MCF 10A (cell line): ENCODE data around the gene KRTAP10-11. TPM values are rescaled to one million over a fixed set of nuclear protein-coding genes. Genes with fewer than 3 reads are reported as not detected.

Source experiments
- BruUV-seq: library from RNA; stranded (reverse); fragments of 400-500 nt; replicated peaks from 2 replicates; lab custom pipeline; 2021; lab: Mats Ljungman, UMichigan
- CTCF ChIA-PET: fragments of 300-600 bp; sonication (Branson Sonifier 250); formaldehyde crosslinking; extraction: SDS; loops from one replicate; lab custom pipeline; 2021; ENCODE audit warnings: antibody characterized with exemption, inconsistent platforms; lab: Yijun Ruan, JAX
- POLR2A ChIA-PET: fragments of 300-600, 350-650 bp; sonication (Branson Sonifier 250); formaldehyde crosslinking; extraction: SDS; loops from one replicate; lab custom pipeline; 2020; ENCODE audit warnings: antibody characterized with exemption, inconsistent platforms; lab: Yijun Ruan, JAX
- DNase-seq: peaks from one replicate; pipeline ENCODE4 v3.0.0-alpha.2; 2018; ENCODE audit not compliant: unreplicated experiment
- H3K27ac Mint-ChIP-seq: one replicate; pipeline ENCODE4 v1.8.0; 2022; ENCODE audit warnings: mild to moderate bottlenecking, low read depth, mixed read lengths; ENCODE audit not compliant: unreplicated experiment
- H3K27me3 Mint-ChIP-seq: one replicate; pipeline ENCODE4 v1.8.0; 2022; ENCODE audit warnings: mixed read lengths; ENCODE audit not compliant: insufficient read depth, unreplicated experiment
- H3K36me3 Mint-ChIP-seq: one replicate; pipeline ENCODE4 v1.8.0; 2022; ENCODE audit warnings: mild to moderate bottlenecking, moderate library complexity, mixed read lengths; ENCODE audit not compliant: insufficient read depth, unreplicated experiment
- H3K4me1 Mint-ChIP-seq: one replicate; pipeline ENCODE4 v1.8.0; 2022; ENCODE audit warnings: mixed read lengths; ENCODE audit not compliant: insufficient read depth, unreplicated experiment
- H3K4me3 Mint-ChIP-seq: one replicate; pipeline ENCODE4 v1.8.0; 2022; ENCODE audit warnings: mild to moderate bottlenecking, moderate library complexity, mixed read lengths; ENCODE audit not compliant: unreplicated experiment
- H3K9me3 Mint-ChIP-seq: one replicate; pipeline ENCODE4 v1.8.0; 2022; ENCODE audit warnings: mixed read lengths; ENCODE audit not compliant: unreplicated experiment
- intact Hi-C: fragments of 100-400 bp; cut with micrococcal nuclease; formaldehyde crosslinking; loops from 2 replicates; pipeline ENCODE4 v1.14.1; 2022
- total RNA-seq: library from RNA; stranded (reverse); gene quantifications from 2 replicates; pipeline ENCODE4 v1.2.3, GENCODE V29; 2022
- TF ChIP-seq, protein P1 (sequence below): fragments of 200-600 bp; IDR thresholded peaks from one replicate; pipeline ENCODE4 v1.8.0; 2022; ENCODE audit warnings: antibody characterized with exemption, mild to moderate bottlenecking; ENCODE audit not compliant: unreplicated experiment

Gene KRTAP10-11
- total RNA-seq, 1 experiment from 2014 or later = not detected

DNA sequence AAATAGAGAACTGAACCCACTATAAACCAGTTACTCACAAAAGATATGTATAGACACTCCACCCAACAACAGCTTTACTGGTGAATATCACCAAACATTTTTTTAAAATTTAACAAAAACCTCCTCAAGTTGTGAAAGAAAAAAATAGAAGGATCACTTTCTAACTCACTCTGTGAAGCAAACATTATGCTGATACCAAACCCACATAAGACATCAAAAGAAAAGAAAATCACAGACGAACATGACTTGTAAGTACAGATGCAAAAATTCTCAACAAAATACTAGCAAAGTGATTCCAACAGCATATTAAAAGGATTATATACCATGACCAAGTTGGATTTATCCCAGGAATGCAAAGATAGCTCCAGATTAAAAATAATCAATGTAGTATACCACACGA is 45.5 kb downstream of the KRTAP10-11 start:
- H3K27me3 Mint-ChIP-seq = peaks cover 61% of the 10 kb centered on the region
- H3K27ac Mint-ChIP-seq = no peak overlapping the region
- TF ChIP-seq, protein P1, sequence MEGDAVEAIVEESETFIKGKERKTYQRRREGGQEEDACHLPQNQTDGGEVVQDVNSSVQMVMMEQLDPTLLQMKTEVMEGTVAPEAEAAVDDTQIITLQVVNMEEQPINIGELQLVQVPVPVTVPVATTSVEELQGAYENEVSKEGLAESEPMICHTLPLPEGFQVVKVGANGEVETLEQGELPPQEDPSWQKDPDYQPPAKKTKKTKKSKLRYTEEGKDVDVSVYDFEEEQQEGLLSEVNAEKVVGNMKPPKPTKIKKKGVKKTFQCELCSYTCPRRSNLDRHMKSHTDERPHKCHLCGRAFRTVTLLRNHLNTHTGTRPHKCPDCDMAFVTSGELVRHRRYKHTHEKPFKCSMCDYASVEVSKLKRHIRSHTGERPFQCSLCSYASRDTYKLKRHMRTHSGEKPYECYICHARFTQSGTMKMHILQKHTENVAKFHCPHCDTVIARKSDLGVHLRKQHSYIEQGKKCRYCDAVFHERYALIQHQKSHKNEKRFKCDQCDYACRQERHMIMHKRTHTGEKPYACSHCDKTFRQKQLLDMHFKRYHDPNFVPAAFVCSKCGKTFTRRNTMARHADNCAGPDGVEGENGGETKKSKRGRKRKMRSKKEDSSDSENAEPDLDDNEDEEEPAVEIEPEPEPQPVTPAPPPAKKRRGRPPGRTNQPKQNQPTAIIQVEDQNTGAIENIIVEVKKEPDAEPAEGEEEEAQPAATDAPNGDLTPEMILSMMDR = no peak
- POLR2A ChIA-PET = interaction anchor here (0.7 kb wide), 1 partner anchor 52 kb away, joined by 3 read pairs; no protein-coding TSS in a partner anchor
- peaks cover 23% of the 10 kb centered on the region for H3K9me3 Mint-ChIP-seq
- intact Hi-C loops = no loop called here
- peaks cover 4% of the 10 kb centered on the region for H3K36me3 Mint-ChIP-seq
- H3K4me3 Mint-ChIP-seq = no peak overlapping the region
- no peak for DNase-seq
- BruUV-seq = no TSS peak
- no peaks in the 10 kb centered on the region for H3K4me1 Mint-ChIP-seq
- CTCF ChIA-PET = interaction anchor here (0.6 to 1.2 kb wide), 4 partner anchors 51 to 359 kb away, joined by 3 to 6 read pairs (median 4); no protein-coding TSS in a partner anchor

DNA sequence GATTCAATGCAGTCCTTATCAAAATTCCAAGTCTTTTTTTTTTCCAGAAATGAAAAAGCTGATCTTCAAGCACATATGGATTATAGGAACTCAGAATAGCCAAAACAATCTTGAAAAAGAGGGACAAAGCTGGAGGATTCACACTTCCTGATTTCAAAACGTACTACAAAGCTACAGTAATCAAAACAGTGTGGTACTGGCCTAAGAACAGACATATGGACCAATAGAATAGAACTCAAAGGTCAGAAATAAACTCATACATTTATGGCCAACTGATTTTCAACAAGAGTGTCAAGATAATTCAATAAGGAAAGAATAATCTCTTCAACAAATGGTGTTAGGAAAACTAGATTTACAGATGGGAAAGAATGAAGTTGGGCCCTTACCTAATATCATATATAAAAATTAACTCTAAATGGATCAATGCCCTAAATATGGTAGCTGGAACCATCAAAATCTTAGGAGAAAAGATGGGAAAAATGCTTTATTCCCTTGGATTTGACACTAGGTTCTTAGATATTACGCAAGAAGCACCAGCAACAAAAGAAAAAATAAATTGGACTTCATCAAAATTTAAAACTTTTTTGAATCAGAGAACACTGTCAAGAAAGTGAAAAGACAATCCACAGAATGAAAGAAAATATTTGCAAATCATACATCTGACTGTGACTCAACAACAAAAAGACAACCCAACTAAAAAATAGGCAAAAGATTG is 46.7 kb downstream of the KRTAP10-11 start:
- POLR2A ChIA-PET = interaction anchor here (0.6 kb wide), 1 partner anchor 24 kb away, joined by 4 read pairs; no protein-coding TSS in a partner anchor
- no peaks in the 10 kb centered on the region for H3K4me1 Mint-ChIP-seq
- TF ChIP-seq, protein P1 = no peak
- BruUV-seq = no TSS peak
- intact Hi-C loops = no loop called here
- no peak overlapping the region for H3K27ac Mint-ChIP-seq
- CTCF ChIA-PET = no interaction called here
- H3K36me3 Mint-ChIP-seq = peaks cover 4% of the 10 kb centered on the region
- no peak for DNase-seq
- H3K27me3 Mint-ChIP-seq = peaks cover 61% of the 10 kb centered on the region
- no peak overlapping the region for H3K4me3 Mint-ChIP-seq
- H3K9me3 Mint-ChIP-seq = peaks cover 23% of the 10 kb centered on the region

DNA sequence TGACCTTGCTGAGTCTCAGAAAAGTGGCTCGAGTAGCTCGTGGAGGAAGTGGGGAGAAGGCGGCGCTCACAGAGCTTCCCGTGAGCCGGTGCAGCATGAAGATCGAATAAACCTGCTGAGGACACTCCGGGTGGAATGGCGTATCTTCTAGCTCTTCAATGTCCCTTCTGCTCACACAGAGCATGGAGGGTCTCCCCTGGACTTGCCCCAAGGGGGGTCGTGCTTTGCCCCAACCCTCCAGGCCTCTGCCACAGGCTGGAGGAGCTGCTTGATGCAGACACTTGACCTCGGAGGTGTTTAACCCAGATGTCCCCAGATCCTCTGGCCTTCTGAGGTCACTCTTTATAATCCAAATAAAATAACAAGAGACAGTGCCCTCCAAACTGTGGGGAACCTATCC is 48.6 kb downstream of the KRTAP10-11 start:
- ChIA-PET POLR2A (no interaction called here), CTCF (interaction anchor here (0.8 kb wide), 1 partner anchor 12 kb away, joined by 4 read pairs; no protein-coding TSS in a partner anchor)
- peaks cover 68% of the 10 kb centered on the region for H3K27me3 Mint-ChIP-seq
- no peak for DNase-seq
- H3K36me3 Mint-ChIP-seq = peaks cover 4% of the 10 kb centered on the region
- intact Hi-C loops = no loop called here
- no peak overlapping the region for H3K4me3 Mint-ChIP-seq
- no peaks in the 10 kb centered on the region for H3K4me1 Mint-ChIP-seq
- H3K9me3 Mint-ChIP-seq = peaks cover 23% of the 10 kb centered on the region
- no TSS peak for BruUV-seq
- H3K27ac Mint-ChIP-seq = no peak overlapping the region
- TF ChIP-seq, protein P1 = no peak

DNA sequence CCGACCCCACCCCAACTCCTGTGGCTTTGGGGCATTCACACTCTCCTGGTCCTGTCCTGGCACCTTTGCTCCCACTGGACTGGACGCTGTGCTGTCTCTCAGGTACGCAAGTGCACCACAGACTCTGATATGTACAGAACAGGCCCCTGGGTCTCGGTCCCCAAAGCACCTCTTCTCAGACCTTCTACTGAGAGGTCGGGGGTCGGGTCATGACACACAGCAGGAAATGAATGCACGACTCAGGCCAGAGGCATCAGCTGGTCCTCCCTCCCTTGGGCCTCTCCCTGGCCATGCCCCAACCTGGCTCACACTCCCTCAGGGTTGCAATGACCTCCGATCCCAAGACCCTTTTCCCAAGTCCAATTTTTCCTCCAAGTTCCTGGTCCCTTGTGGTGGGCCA is 49.0 kb downstream of the KRTAP10-11 start:
- Mint-ChIP-seq H3K9me3 (peaks cover 23% of the 10 kb centered on the region), H3K4me3 (no peak overlapping the region), H3K4me1 (no peaks in the 10 kb centered on the region), H3K27me3 (peaks cover 68% of the 10 kb centered on the region), H3K36me3 (peaks cover 4% of the 10 kb centered on the region), H3K27ac (no peak overlapping the region)
- no peak for DNase-seq
- TF ChIP-seq, protein P1 = no peak
- no TSS peak for BruUV-seq
- POLR2A ChIA-PET = no interaction called here
- intact Hi-C loops = no loop called here
- CTCF ChIA-PET = interaction anchor here (0.8 kb wide), 1 partner anchor 12 kb away, joined by 4 read pairs; no protein-coding TSS in a partner anchor
